ENCODE measurements around the gene TMEM37. TPM values are rescaled to one million over a fixed set of nuclear protein-coding genes. Genes with fewer than 3 reads are reported as not detected.

The TMEM37 gene
- total RNA-seq, 2 experiments from 2014 or later = not detected

- no peak overlapping the region for H3K4me3 Mint-ChIP-seq
- H3K27me3 Mint-ChIP-seq = no peaks in the 10 kb centered on the region
- no peak overlapping the region for H3K27ac Mint-ChIP-seq
- H3K4me1 Mint-ChIP-seq (ENCODE audit: low read depth) = no peaks in the 10 kb centered on the region
- no peak overlapping the region for H3K4me3 ChIP-seq (ENCODE audit: low read length)
- DNase-seq = no peak
- no peaks in the 10 kb centered on the region for H3K36me3 ChIP-seq (ENCODE audit: insufficient read depth, low read length)
- POLR2A ChIA-PET = no interaction called here
- H3K36me3 Mint-ChIP-seq (ENCODE audit: low read depth) = no peaks in the 10 kb centered on the region
- H3K27ac ChIP-seq (ENCODE audit: low read depth in 1 of 2, low read length in 2 of 2) = no peak overlapping the region
- CTCF ChIA-PET = interaction anchor here (0.9 kb wide), 1 partner anchor 10 kb away, joined by 3 read pairs; no protein-coding TSS in a partner anchor
- H3K9me3 ChIP-seq (ENCODE audit: control insufficient read depth in 1 of 2, insufficient read depth in 1 of 2, low read length in 2 of 2) = no peaks in the 10 kb centered on the region
- H3K4me1 ChIP-seq (ENCODE audit: insufficient read depth, low read length) = no peaks in the 10 kb centered on the region
- no peak for ATAC-seq (ENCODE audit: poor library complexity)
- H3K9me3 Mint-ChIP-seq = no peaks in the 10 kb centered on the region
- intact Hi-C loops (cut with DNase I, micrococcal nuclease) = no loop called here
- no peak for TF ChIP-seq CTCF (IDR thresholded peaks at IDR 0.05)
- H3K27me3 ChIP-seq (ENCODE audit: control insufficient read depth in 1 of 2, insufficient read depth in 2 of 2, low read length in 2 of 2) = no peaks in the 10 kb centered on the region
Measured at GRCh38 chr2:119466373-119466772, 34.7 kb downstream of the TMEM37 start.

GRCh38 chr2:119468154-119468955 lies 36.7 kb downstream of the TMEM37 start:
- Mint-ChIP-seq H3K4me3 (no peak overlapping the region), H3K4me1 (ENCODE audit: low read depth) (no peaks in the 10 kb centered on the region), H3K27ac (no peak overlapping the region), H3K9me3 (no peaks in the 10 kb centered on the region), H3K27me3 (no peaks in the 10 kb centered on the region), H3K36me3 (ENCODE audit: low read depth) (no peaks in the 10 kb centered on the region)
- DNase-seq = no peak
- ChIA-PET CTCF (interaction anchor here (1.3 kb wide), 1 partner anchor 8 kb away, joined by 3 read pairs; no protein-coding TSS in a partner anchor), POLR2A (no interaction called here)
- ATAC-seq (ENCODE audit: poor library complexity) = no peak
- H3K4me3 ChIP-seq (ENCODE audit: low read length) = no peak overlapping the region
- no peak overlapping the region for H3K27ac ChIP-seq (ENCODE audit: low read depth in 1 of 2, low read length in 2 of 2)
- no peaks in the 10 kb centered on the region for H3K27me3 ChIP-seq (ENCODE audit: control insufficient read depth in 1 of 2, insufficient read depth in 2 of 2, low read length in 2 of 2)
- intact Hi-C loops (cut with DNase I, micrococcal nuclease) = no loop called here
- TF ChIP-seq CTCF (IDR thresholded peaks at IDR 0.05) = no peak
- no peaks in the 10 kb centered on the region for H3K4me1 ChIP-seq (ENCODE audit: insufficient read depth, low read length)
- no peaks in the 10 kb centered on the region for H3K9me3 ChIP-seq (ENCODE audit: control insufficient read depth in 1 of 2, insufficient read depth in 1 of 2, low read length in 2 of 2)
- no peaks in the 10 kb centered on the region for H3K36me3 ChIP-seq (ENCODE audit: insufficient read depth, low read length)

- Mint-ChIP-seq H3K9me3 (no peaks in the 10 kb centered on the region), H3K4me3 (no peak overlapping the region), H3K4me1 (ENCODE audit: low read depth) (no peaks in the 10 kb centered on the region), H3K27ac (no peak overlapping the region), H3K36me3 (ENCODE audit: low read depth) (no peaks in the 10 kb centered on the region), H3K27me3 (no peaks in the 10 kb centered on the region)
- Histone ChIP-seq H3K9me3 (ENCODE audit: control insufficient read depth in 1 of 2, insufficient read depth in 1 of 2, low read length in 2 of 2) (no peaks in the 10 kb centered on the region), H3K4me3 (ENCODE audit: low read length) (no peak overlapping the region), H3K27me3 (ENCODE audit: control insufficient read depth in 1 of 2, insufficient read depth in 2 of 2, low read length in 2 of 2) (no peaks in the 10 kb centered on the region), H3K36me3 (ENCODE audit: insufficient read depth, low read length) (no peaks in the 10 kb centered on the region), H3K27ac (ENCODE audit: low read depth in 1 of 2, low read length in 2 of 2) (no peak overlapping the region), H3K4me1 (ENCODE audit: insufficient read depth, low read length) (no peaks in the 10 kb centered on the region)
- intact Hi-C loops (cut with DNase I, micrococcal nuclease) = no loop called here
- DNase-seq = no peak
- ChIA-PET POLR2A (no interaction called here), CTCF (no interaction called here)
- TF ChIP-seq CTCF (IDR thresholded peaks at IDR 0.05) = no peak
- no peak for ATAC-seq (ENCODE audit: poor library complexity)
Measured at GRCh38 chr2:119469131-119469530, 37.5 kb downstream of the TMEM37 start.
